ENCODE measurements around the gene OR5L1.

DNA sequence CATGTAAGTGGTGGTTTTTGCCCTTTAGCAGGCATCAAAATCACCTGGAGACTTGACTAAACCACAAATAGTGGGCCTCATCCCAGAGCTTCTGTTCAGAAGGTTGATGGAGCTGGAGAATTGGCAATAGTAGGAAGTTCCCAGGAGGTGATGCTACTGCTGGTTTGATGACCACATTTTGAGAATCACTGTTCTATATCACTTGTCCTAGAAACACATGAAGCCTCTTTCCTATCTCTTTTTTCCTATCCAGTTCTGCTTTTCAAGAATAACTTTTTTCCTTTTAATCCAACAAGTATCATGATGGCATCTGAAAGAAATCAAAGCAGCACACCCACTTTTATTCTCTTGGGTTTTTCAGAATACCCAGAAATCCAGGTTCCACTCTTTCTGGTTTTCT is 38.0 kb upstream of the OR5L1 start, which contains the start of gene OR5D13:
- TF ChIP-seq, protein P1, sequence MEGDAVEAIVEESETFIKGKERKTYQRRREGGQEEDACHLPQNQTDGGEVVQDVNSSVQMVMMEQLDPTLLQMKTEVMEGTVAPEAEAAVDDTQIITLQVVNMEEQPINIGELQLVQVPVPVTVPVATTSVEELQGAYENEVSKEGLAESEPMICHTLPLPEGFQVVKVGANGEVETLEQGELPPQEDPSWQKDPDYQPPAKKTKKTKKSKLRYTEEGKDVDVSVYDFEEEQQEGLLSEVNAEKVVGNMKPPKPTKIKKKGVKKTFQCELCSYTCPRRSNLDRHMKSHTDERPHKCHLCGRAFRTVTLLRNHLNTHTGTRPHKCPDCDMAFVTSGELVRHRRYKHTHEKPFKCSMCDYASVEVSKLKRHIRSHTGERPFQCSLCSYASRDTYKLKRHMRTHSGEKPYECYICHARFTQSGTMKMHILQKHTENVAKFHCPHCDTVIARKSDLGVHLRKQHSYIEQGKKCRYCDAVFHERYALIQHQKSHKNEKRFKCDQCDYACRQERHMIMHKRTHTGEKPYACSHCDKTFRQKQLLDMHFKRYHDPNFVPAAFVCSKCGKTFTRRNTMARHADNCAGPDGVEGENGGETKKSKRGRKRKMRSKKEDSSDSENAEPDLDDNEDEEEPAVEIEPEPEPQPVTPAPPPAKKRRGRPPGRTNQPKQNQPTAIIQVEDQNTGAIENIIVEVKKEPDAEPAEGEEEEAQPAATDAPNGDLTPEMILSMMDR (conservative IDR thresholded peaks at IDR 0.05): no peak
- TF ChIP-seq EZH2 (IDR thresholded peaks at IDR 0.05; ENCODE audit: low read depth): no peak
